ENCODE measurements around the gene PAN3.

- no peak for TF ChIP-seq POLR2A (IDR thresholded peaks at IDR 0.05; ENCODE audit: low read length)
- TF ChIP-seq GATA1 (IDR thresholded peaks at IDR 0.05; ENCODE audit: low read depth, low read length) = no peak
Measured at GRCh38 chr13:28297341-28297740, 159.0 kb downstream of the PAN3 start.
